Stimulated activated CD8-positive, alpha-beta memory T cell treated with anti-CD3 and anti-CD28 coated beads, Interleukin-15, amount 100 ng/mL, for 1 hour (primary cell): ENCODE data around the gene C1QTNF12.
A peak's percentile ranks its signal among the peaks of the same experiment; 100 is the strongest.

Experiments used
- DNase-seq: peaks from one replicate; pipeline ENCODE4 v3.0.0-alpha.2; 2020; ENCODE audit warnings: low read depth

C1QTNF12 gene

GRCh38 chr1:1240822-1241587 lies 5.5 kb downstream of the C1QTNF12 start:
- DNase-seq = no peak

GRCh38 chr1:1240348-1240732 lies 6.2 kb downstream of the C1QTNF12 start:
- DNase-seq = no peak

GRCh38 chr1:1239614-1240347 lies 6.7 kb downstream of the C1QTNF12 start:
- no peak for DNase-seq

GRCh38 chr1:1239227-1239613 lies 7.3 kb downstream of the C1QTNF12 start:
- no peak for DNase-seq

- no peak for DNase-seq
Observed at GRCh38 chr1:1238702-1239178, 7.8 kb downstream of the C1QTNF12 start.

GRCh38 chr1:1237874-1238701 lies 8.4 kb downstream of the C1QTNF12 start:
- DNase-seq = no peak

- no peak for DNase-seq
Observed at GRCh38 chr1:1236945-1237873, 9.3 kb downstream of the C1QTNF12 start.

GRCh38 chr1:1236176-1236763 lies 10.3 kb downstream of the C1QTNF12 start:
- no peak for DNase-seq

GRCh38 chr1:1235016-1235744 lies 11.3 kb downstream of the C1QTNF12 start:
- no peak for DNase-seq

- no peak for DNase-seq
Observed at GRCh38 chr1:1234180-1234808, 12.2 kb downstream of the C1QTNF12 start.

GRCh38 chr1:1233567-1233892 lies 13.0 kb downstream of the C1QTNF12 start:
- DNase-seq = no peak

- no peak for DNase-seq
Observed at GRCh38 chr1:1232796-1233566, 13.5 kb downstream of the C1QTNF12 start.

- no peak for DNase-seq
Observed at GRCh38 chr1:1232208-1232795, 14.2 kb downstream of the C1QTNF12 start, which contains the start of gene B3GALT6. Gene B3GALT6 (plus strand): TSS chr1:1232237. CDS start chr1:1232279, 42 bp downstream.

- peak; percentile 87 for DNase-seq
Observed at GRCh38 chr1:1231400-1232207, 14.9 kb downstream of the C1QTNF12 start, which contains the start of gene SDF4. Gene SDF4 (minus strand): TSS chr1:1232001. CDS start chr1:1228772, 3,229 bp downstream.

GRCh38 chr1:1230656-1231399 lies 15.7 kb downstream of the C1QTNF12 start:
- no peak for DNase-seq

- no peak for DNase-seq
Observed at GRCh38 chr1:1229770-1230169, 16.8 kb downstream of the C1QTNF12 start.
